ENCODE data around the gene IKZF2.

IKZF2 gene

DNA sequence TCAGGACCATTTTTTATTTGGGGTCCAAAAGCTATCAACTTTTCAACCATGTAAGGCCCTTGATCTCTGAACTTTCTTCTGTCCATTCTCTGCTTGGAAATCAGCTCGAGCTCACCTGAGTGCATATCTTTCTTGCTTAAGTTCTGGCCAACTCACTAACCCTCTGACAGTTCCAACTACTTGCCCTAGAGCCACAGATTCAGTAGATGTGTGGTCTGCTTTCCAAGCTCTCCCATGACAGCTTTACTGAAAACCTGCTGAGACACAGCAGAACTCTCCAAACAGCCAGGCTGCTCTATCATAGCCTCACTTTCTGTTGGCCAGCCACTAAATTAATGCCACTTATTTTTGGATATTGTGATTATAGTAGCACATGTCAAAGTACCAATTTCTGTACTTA, 21.2 kb upstream of the IKZF2 start:
- H3K4me3 ChIP-seq (replicated peaks; ENCODE audit: insufficient read depth, low read length): no peak overlapping the region
- no peaks in the 10 kb centered on the region for H3K27me3 ChIP-seq (ENCODE audit: insufficient read depth, poor library complexity, severe bottlenecking)
- no peak overlapping the region for H3K27ac ChIP-seq (replicated peaks)
- TF ChIP-seq, protein P1, sequence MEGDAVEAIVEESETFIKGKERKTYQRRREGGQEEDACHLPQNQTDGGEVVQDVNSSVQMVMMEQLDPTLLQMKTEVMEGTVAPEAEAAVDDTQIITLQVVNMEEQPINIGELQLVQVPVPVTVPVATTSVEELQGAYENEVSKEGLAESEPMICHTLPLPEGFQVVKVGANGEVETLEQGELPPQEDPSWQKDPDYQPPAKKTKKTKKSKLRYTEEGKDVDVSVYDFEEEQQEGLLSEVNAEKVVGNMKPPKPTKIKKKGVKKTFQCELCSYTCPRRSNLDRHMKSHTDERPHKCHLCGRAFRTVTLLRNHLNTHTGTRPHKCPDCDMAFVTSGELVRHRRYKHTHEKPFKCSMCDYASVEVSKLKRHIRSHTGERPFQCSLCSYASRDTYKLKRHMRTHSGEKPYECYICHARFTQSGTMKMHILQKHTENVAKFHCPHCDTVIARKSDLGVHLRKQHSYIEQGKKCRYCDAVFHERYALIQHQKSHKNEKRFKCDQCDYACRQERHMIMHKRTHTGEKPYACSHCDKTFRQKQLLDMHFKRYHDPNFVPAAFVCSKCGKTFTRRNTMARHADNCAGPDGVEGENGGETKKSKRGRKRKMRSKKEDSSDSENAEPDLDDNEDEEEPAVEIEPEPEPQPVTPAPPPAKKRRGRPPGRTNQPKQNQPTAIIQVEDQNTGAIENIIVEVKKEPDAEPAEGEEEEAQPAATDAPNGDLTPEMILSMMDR (IDR thresholded peaks at IDR 0.05; ENCODE audit: insufficient read depth, low read length): no peak
- TF ChIP-seq, protein P2, sequence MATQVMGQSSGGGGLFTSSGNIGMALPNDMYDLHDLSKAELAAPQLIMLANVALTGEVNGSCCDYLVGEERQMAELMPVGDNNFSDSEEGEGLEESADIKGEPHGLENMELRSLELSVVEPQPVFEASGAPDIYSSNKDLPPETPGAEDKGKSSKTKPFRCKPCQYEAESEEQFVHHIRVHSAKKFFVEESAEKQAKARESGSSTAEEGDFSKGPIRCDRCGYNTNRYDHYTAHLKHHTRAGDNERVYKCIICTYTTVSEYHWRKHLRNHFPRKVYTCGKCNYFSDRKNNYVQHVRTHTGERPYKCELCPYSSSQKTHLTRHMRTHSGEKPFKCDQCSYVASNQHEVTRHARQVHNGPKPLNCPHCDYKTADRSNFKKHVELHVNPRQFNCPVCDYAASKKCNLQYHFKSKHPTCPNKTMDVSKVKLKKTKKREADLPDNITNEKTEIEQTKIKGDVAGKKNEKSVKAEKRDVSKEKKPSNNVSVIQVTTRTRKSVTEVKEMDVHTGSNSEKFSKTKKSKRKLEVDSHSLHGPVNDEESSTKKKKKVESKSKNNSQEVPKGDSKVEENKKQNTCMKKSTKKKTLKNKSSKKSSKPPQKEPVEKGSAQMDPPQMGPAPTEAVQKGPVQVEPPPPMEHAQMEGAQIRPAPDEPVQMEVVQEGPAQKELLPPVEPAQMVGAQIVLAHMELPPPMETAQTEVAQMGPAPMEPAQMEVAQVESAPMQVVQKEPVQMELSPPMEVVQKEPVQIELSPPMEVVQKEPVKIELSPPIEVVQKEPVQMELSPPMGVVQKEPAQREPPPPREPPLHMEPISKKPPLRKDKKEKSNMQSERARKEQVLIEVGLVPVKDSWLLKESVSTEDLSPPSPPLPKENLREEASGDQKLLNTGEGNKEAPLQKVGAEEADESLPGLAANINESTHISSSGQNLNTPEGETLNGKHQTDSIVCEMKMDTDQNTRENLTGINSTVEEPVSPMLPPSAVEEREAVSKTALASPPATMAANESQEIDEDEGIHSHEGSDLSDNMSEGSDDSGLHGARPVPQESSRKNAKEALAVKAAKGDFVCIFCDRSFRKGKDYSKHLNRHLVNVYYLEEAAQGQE (IDR thresholded peaks at IDR 0.05; ENCODE audit: insufficient replicate concordance, low read depth): no peak
- TF ChIP-seq SPI1 (IDR thresholded peaks at IDR 0.05; ENCODE audit: borderline replicate concordance, low read depth) (no peak), GABPA (IDR thresholded peaks at IDR 0.05; ENCODE audit: low read depth) (no peak)
- DNase-seq (ENCODE audit: low read depth in 1 of 2, low spot score in 1 of 2): no peak

- no peak for DNase-seq (ENCODE audit: low read depth in 1 of 2, low spot score in 1 of 2)
- Histone ChIP-seq H3K27me3 (ENCODE audit: insufficient read depth, poor library complexity, severe bottlenecking) (no peaks in the 10 kb centered on the region), H3K27ac (replicated peaks) (no peak overlapping the region), H3K4me3 (replicated peaks; ENCODE audit: insufficient read depth, low read length) (no peak overlapping the region)
- TF ChIP-seq GABPA (IDR thresholded peaks at IDR 0.05; ENCODE audit: low read depth) (no peak), POLR2AphosphoS5 (IDR thresholded peaks at IDR 0.05; ENCODE audit: low read depth) (no peak), SPI1 (IDR thresholded peaks at IDR 0.05; ENCODE audit: borderline replicate concordance, low read depth) (no peak)
- TF ChIP-seq, protein P1 (IDR thresholded peaks at IDR 0.05; ENCODE audit: insufficient read depth, low read length): no peak
- TF ChIP-seq, protein P2 (IDR thresholded peaks at IDR 0.05; ENCODE audit: insufficient replicate concordance, low read depth): no peak
Measured at GRCh38 chr2:213171147-213171546, 19.7 kb upstream of the IKZF2 start.

- Histone ChIP-seq H3K4me3 (replicated peaks; ENCODE audit: insufficient read depth, low read length) (no peak overlapping the region), H3K27ac (replicated peaks) (no peak overlapping the region), H3K27me3 (ENCODE audit: insufficient read depth, poor library complexity, severe bottlenecking) (no peaks in the 10 kb centered on the region)
- no peak for TF ChIP-seq GABPA (IDR thresholded peaks at IDR 0.05; ENCODE audit: low read depth)
- TF ChIP-seq, protein P1 (IDR thresholded peaks at IDR 0.05; ENCODE audit: insufficient read depth, low read length): no peak
- no peak for TF ChIP-seq POLR2AphosphoS5 (IDR thresholded peaks at IDR 0.05; ENCODE audit: low read depth)
- TF ChIP-seq, protein P2 (IDR thresholded peaks at IDR 0.05; ENCODE audit: insufficient replicate concordance, low read depth): no peak
- no peak for TF ChIP-seq SPI1 (IDR thresholded peaks at IDR 0.05; ENCODE audit: borderline replicate concordance, low read depth)
- no peak for DNase-seq (ENCODE audit: low read depth in 1 of 2, low spot score in 1 of 2)
Measured at GRCh38 chr2:213167271-213167930, 16.0 kb upstream of the IKZF2 start.

Measured in HL-60 (cell line).